Renal pelvis (tissue), 4 donors: Measurements from ENCODE around the gene KCNQ4. TPM values are rescaled to one million over a fixed set of nuclear protein-coding genes. Genes with fewer than 3 reads are reported as not detected.

Experiments used
- DNase-seq: peaks from one replicate; pipeline ENCODE4 v3.0.0-alpha.2; 2013
- polyA plus RNA-seq, 3 donors: library from polyadenylated mRNA; unstranded; fragments of 120-200 nt; gene quantifications; one replicate each; pipeline ENCODE4 v1.2.1, GENCODE V29; 2013; ENCODE audit not compliant: insufficient read length in 3 of 3

KCNQ4 gene
- polyA plus RNA-seq, 3 donors = 2.1 to 2.5 (median 2.5) TPM

- no peak for DNase-seq
Measured at GRCh38 chr1:40774266-40774998, 9.2 kb upstream of the KCNQ4 start.

DNA sequence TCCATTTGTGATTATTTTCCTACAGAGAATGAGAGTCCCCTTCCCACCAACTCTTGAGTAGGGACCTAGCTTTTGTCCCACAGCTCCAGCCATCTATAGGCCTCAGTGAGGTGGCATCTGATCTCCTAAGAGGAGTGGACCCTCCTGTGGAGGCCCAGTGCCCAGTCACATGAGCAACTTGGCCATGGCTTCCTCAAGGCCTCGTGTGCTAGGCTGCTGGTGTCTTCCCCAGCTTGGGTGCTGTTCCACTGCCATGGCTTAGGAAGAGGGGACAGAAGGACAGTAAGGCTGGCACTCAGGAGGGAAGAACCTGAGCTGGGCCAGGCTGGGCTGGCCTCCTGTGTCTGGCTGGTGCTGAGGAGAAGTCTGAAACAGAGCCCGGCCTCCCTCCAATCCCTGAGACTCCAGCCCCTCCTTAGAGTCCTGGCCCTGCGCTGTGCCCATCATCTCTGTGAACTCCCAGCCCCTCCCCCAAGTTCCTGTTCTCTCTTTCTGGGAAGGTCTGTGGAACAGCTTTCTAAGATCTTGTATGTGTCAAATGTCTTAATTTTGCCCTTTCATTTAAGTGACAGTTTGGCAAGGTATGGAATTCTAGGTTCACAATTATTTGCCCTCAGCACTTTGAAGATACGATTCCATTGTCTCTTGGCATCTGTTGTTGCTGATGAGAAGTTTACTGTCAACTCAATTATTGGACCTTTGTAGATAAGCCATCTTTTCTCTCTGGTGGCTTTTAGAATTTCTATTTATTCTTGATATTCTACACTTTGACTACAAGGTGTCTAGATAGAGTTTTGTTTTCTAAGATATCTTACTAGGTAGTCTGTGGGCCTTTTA is 7.1 kb upstream of the KCNQ4 start:
- no peak for DNase-seq

GRCh38 chr1:40777224-40777970 is 6.2 kb upstream of the KCNQ4 start:
- DNase-seq = no peak

DNA sequence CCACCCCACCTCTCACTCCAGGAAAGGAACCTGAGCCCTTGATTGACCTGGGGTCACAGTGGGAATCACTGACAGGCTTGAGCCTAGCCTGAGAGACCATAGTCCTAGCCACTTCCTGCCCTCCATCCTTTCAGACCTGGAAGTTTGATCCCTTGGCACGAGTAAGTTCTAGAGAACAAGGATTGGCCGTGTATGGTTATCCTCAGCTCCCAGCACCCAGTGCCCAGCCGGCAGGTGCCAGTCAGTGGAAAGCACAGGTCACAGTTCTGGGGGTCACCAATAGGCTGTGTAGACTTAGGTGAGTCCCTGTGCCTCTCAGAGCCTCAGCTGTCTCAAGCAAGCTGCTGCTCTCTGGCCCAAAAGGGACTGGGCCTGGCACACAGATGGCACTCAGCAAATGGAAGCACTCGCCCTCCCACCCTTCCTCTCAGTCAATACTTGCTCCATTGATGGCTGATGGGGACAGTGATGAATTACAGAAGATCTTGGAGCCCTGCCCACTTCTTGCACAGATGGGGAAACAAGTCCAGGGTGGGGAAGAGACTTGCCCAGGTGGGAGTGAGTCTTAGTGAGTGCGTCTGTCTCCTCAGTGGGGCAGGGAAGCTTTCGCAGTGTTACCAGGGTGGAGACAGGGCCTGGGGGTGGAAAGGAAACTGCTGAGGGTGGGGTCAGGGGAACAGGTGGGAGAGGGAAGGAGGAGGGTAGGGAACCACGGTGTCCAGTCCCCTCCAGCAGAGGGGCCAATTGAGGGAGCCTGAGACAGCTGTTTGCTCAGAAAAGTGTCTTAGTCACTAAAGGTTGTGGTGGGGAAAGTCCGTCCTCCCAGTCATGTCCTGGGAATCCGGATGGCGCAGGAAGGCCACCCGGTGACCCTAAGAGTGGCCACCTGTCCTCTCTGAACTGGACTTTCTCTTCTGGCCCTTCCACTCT is 2.6 kb upstream of the KCNQ4 start:
- no peak for DNase-seq

- DNase-seq = no peak
Measured at GRCh38 chr1:40781608-40781971, 2.0 kb upstream of the KCNQ4 start.

- no peak for DNase-seq
Measured at GRCh38 chr1:40782371-40782956, 1.1 kb upstream of the KCNQ4 start.

- no peak for DNase-seq
Measured at GRCh38 chr1:40784141-40784770, 669 bp downstream of the KCNQ4 start.

GRCh38 chr1:40784771-40785151 is 1.2 kb downstream of the KCNQ4 start:
- no peak for DNase-seq

- DNase-seq = no peak
Measured at GRCh38 chr1:40785446-40785845, 1.9 kb downstream of the KCNQ4 start.

- no peak for DNase-seq
Measured at GRCh38 chr1:40786171-40786994, 2.8 kb downstream of the KCNQ4 start.

GRCh38 chr1:40786995-40787705 is 3.6 kb downstream of the KCNQ4 start:
- DNase-seq = no peak

DNA sequence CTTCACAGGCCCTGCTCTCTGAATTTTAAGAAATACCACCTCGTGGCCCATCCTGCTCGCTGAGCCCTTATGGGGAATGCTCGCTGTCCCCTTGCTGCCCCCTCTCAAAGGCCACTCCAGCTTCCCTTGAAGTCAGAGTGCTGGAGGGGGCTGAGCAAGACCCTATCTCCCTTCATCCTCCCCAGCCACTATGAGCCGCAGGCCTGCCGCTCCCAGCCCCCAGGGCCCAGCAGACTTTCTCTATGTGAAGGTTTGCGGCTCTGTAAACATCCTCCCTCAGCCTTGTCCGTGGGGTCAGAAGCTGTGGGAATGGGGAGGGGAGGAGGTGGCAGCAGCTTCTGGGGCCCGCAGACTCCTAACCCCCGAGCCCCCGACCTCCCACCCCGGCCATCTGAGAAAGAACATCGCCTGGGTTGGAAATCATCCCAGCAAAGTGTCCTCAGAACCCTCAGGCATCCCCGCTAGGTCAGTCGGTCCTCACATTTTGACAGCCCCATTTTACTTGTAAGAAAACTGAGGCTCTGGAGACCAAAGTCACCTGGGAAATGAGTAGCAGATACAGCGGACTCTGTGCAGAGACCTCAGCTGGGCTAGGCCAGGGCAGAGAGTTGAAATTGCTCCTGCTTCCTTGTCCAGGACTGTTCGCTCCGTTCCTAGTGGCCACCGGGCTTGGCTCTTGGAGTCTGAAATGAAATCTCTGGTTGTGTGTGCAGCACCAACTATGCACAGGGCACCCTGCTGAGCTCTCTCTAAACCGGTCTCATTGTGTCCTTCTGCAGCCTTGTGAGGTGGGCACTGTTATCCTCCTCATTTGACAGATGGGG is 4.4 kb downstream of the KCNQ4 start:
- no peak for DNase-seq

- DNase-seq = no peak
Measured at GRCh38 chr1:40788561-40789341, 5.2 kb downstream of the KCNQ4 start.

- no peak for DNase-seq
Measured at GRCh38 chr1:40789342-40789598, 5.7 kb downstream of the KCNQ4 start.

DNA sequence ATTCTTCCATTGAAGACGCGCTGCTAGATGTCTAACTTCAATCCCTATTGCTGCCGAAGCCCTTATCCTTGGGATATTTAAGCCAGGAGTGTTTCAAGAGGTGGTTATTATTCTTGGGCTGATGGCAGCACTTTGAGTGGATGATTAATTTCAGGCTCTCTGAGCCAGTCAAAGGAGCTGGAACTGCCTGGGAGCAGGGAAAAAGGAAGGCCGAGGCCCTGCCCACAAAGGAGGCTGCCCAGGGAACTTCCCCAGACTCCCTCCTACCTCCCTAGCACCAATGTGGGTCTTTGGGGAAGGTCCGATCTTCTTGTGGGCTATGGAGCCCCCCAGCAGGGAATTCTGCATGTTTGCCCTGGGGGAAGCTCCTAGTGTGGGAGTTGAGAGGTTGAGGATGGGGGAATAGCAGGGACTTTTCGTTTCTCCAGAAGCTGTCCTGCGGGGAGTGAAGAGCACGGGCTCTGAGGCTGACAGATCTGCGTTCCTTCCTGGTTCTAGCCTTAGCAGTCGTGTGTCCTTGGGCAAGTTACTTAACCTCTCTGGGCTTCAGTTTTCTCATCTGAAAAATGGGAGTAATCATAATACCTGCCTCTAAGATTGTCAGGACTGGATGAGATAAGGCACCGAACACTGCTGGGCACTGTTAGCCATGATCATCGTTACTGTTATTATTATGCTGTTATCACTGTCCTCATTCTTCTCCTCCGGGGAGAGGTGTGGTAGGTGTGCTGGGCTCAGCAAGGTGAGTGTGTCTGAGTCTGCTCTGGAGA is 6.3 kb downstream of the KCNQ4 start:
- no peak for DNase-seq

DNA sequence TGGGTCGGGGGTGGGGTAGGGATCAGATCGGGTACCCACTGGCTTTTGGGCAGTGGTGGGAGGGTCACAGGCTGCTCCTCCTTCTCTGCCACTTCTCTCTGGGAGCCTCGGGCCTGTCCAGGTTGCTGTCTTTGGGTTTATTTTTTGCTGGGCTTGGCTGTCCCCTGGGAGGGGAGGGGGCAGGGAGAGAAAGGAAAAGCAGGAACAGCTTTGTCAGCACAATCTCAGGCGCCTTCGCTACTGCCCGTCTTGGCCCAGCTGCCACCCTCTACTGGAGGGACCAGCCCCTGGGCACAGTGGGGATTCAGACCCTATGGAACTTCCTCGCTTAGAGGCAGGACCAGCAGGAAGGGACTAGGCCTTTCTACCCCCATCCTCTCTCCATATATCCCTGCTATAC is 8.4 kb downstream of the KCNQ4 start:
- no peak for DNase-seq

DNA sequence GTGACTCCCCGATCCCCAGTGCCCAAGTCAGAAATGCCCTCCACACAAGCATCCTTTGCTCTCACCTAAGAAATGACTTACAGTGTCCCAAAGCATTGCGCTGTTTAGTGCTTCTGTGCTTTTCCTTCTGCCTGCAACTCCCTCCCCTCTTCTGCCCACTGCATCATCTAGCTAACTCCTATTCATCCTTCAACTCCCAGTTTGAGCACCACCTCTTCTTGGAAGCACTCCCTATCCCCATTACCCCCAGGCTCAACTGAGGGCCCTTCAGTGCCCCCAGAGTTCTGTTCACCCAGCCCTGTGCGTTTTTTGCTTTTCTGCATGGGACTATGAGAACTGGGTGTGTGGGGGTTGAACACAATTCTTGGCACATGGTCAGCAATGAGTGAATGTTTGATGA is 10.0 kb downstream of the KCNQ4 start:
- no peak for DNase-seq
